ENCODE data around the gene PCK1.
"Not testable (repeated sequence)": the region's sequence is repeated elsewhere in the genome, so short reads cannot be mapped to it uniquely, and the experiment has no call there.

The PCK1 gene

DNA sequence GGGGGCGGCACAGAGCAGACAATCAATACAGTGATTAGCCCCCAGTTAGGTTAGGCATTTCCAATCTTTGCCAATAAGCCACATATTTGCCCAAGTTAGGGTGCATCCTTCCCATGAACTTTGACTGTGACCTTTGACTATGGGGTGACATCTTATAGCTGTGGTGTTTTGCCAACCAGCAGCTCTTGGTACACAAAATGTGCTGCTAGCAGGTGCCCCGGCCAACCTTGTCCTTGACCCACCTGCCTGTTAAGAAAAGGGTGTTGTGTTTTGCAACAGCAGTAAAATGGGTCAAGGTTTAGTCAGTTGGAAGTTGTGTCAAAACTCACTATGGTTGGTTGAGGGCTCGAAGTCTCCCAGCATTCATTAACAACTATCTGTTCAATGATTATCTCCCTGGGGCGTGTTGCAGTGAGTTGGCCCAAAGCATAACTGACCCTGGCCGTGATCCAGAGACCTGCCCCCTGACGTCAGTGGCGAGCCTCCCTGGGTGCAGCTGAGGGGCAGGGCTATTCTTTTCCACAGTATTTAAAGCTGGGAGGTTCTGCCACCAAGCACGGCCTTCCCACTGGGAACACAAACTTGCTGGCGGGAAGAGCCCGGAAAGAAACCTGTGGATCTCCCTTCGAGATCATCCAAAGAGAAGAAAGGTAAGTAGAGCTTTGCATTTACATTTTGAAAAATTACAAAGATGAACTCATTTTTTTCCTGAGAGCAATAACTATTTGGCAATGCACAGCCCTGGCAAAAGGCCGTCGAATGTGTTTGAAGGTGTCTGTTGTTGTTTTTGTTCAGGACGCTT is at the start of gene PCK1:
Gene PCK1 (plus strand): TSS at position 557 of the 802 bp plus-strand sequence. CDS start 302 bp downstream, outside the sequence.
- DNase-seq (ENCODE audit: low read depth), result no peak

GRCh38 chr20:57511709-57512108 is 49.2 kb upstream of the PCK1 start:
- not testable (repeated sequence) for DNase-seq (ENCODE audit: low read depth)

DNA sequence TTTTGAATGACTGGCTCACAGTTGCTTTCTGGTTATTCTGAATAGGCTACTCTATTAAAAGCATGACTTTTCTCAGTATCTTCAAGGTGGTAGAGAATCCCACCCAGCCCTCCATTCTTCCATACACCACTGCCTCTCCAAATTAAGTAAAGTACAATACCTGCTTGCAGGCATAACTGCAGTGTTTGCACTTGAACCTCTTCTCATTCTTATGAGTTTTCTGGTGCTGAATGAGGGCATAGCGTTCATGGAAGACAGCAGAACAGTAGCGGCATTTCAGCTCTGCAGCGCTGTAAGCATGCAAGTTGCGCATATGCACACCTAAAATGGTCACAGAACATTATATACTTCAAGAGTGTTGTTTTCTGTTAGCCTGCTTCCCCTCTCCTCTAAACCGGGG is 48.5 kb upstream of the PCK1 start:
- DNase-seq (ENCODE audit: low read depth), result no peak

DNA sequence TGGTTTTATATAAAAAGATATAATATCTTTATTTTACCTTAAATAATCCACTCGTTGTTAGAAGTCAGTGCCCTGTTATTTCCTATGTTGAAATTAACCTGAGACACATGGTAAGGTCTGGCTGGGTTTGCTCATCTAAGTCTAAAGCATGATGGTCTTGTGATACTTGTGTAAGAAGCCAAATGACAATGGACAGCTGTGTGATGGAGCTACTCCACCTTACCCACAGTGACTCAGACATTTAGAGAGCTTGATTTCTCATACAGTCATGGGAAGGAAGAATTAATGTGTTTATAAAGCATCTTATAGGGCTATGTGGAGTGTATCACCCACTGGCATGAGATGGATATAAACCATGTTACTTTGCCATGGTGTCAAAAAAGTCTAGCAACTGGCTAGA is 47.7 kb upstream of the PCK1 start:
- DNase-seq (ENCODE audit: low read depth), result no peak

DNA sequence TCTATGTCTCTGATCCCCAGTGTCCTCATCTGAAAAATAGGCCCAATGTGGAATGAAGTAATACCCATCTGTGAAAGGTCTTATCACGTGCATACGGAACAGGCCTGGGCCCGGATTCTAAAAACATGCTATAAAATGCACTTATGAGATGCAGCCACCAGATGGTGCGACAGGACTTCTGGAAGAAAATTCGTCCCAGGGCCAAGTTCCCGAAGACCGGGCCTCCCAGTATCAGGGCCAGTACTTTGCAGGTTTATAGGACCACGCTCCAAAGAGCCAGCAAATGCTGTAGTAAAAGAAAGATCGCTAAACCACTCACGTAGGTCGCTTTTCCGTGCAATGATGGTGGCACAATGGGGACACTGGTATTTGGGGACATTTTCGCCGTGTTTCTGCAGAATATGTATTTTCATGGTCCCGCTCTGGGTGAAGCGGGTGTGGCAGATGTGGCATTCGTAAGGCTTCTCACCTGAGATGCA is 46.6 kb upstream of the PCK1 start:
- DNase-seq (ENCODE audit: low read depth), result no peak

DNA sequence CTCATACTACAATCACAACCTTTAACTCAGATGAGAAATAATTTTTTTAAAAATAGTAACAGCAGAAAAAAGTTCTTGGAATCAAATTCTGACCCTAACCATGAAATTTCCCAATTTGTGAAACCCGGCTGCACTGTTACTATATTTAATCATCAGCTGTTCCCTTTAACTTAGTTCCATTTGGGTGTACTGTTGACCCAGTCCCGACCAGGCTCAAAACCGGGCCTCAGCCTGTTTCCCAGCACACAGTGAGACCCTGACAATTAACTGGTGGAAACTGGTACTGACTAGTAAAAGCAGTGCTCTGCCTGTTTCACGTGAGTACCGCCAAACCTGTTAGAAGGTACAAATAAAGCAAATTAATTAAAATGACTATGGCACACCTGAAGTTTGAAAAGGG is 43.0 kb upstream of the PCK1 start:
- no peak for DNase-seq (ENCODE audit: low read depth)

GRCh38 chr20:57522380-57523140 is 38.4 kb upstream of the PCK1 start:
- DNase-seq (ENCODE audit: low read depth), result no peak

DNA sequence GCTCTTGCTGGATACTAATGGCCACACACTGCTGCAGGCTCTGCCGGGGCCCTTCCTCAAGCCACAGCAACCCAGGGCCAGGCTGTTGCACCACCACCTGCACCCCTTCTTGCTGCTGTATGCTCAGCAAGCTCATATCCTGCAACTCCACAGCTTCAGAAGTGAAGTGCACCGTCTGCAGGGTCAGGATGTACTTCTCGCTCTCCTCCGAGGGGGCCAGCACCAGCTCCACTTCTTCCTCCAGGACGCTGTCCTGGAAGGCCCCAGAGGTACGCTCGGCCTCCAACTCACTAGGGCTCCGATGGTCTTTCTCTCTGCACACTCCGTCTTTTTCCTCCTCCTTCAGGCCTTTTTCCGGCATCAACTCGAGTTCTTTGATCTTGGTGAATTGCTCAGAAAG is 37.1 kb upstream of the PCK1 start:
- no peak for DNase-seq (ENCODE audit: low read depth)

DNA sequence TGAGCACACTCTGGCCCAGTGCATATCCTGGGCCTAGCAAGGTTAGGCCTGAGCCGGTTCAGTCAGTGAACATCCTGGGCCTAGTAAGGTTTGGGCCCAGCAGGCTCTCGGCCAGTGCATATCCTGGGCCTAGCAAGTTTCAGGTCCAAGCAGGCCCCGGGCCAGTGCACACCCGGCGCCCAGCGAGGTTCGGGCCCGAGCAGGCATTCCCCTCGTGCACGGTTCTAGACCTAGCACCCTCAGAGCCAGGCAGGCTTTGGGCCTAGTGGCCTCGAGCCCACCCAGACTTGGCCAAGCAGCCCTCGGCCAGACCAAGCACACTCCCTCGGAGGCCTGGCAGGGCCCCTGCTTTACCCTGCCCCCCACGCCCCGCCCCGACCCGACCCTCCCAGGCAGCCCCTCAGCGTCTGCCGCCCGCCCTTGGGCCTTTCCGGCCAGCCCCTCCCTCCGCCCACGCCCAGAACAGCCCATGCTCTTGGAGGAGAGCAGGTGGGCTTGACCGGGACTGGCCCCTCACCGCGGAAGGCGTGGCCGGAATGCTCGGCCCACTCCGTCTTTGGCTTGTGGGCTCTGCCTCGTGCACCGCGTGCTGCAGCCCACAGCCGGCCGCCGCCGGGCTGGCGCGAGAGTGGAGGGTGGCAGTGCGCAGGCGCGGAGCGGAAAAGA is 36.3 kb upstream of the PCK1 start, which contains the start of gene CTCFL:
Gene CTCFL (minus strand): TSS at position 630 of the 666 bp plus-strand sequence. CDS start 935 bp downstream, outside the sequence.
- no peak for DNase-seq (ENCODE audit: low read depth)

- no peak for DNase-seq (ENCODE audit: low read depth)
These were observed 35.4 kb upstream of the PCK1 start for GRCh38 chr20:57525328-57526086.

DNA sequence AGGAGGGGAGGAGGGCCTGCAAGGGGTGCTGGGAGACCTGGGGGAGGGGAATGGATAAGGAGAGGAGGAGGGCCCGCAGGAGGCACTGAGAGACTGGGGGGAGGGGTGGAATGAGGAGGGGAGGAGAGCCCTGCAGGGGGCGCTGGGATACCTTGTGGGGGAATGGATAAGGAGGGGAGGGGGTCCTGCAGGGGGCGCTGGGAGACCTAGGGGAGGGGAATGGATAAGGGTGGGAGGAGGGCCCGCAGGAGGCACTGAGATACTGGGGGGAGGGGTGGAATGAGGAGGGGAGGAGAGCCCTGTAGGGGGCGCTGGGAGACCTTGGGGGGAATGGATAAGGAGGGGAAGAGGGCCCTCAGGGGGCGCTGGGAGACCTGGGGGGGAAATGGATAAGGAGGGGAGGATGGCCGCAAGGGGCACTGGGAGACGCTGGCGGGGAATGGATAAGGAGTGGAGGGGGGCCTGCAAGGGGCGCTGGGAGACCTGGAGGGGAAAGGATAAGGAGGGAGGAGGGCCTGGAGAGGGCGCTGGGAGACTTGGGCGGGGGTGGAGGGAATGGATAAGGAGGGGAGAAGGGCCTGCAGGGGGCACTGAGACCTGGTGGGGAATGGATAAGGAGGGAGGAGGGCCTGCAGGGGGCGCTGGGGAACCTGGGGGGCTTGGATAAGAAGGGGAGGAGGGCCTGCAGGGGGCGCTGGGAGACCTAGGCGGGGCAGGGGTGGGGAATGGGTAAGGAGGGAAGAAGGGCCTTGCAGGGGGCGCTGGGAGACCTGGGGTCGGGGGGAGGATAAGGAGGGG is 34.6 kb upstream of the PCK1 start:
- DNase-seq (ENCODE audit: low read depth), result no peak

- DNase-seq (ENCODE audit: low read depth), result no peak
These were observed 33.9 kb upstream of the PCK1 start for GRCh38 chr20:57526885-57527460.

DNA sequence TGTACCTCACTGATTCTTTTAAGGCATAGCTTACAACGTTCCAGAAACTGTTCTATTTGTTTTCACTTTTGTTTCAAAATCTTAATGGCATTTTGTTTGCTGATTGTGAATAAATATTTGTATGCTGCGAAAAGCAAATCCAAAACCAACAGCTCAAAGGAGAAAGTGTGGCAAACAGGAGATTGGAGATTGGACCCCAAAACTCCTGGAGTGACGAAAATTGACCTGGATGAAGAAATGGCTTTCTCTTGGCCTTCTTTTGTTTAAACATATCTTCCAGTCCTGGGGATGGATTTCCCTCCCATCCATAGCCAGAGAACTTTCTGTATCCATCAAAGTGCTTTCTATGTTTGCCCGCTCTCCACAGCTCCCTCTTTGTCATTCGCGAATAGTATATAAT is 33.2 kb upstream of the PCK1 start:
- DNase-seq (ENCODE audit: low read depth), result no peak

GRCh38 chr20:57528148-57528547 is 32.8 kb upstream of the PCK1 start:
- no peak for DNase-seq (ENCODE audit: low read depth)

- DNase-seq (ENCODE audit: low read depth), result no peak
These were observed 31.7 kb upstream of the PCK1 start for GRCh38 chr20:57529160-57529585.

DNA sequence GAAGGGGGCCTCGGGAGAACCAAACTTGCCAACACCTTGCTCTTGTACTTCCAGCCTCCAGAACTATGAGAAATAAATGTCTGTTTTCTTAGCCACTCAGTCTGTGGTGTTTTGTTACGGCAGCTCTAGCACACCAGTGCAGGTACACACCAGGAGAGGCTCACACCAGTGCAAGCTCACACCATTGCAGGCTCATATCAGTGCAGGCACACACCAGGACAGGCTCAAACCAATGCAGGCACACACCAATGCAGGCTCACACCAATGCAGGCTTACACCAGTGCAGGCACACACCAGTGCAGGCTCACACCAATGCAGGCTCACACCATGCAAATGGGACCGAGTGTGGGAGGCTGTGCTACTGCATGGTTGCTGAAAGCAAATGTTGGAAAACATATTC is 31.1 kb upstream of the PCK1 start:
- DNase-seq (ENCODE audit: low read depth), result no peak

DNA sequence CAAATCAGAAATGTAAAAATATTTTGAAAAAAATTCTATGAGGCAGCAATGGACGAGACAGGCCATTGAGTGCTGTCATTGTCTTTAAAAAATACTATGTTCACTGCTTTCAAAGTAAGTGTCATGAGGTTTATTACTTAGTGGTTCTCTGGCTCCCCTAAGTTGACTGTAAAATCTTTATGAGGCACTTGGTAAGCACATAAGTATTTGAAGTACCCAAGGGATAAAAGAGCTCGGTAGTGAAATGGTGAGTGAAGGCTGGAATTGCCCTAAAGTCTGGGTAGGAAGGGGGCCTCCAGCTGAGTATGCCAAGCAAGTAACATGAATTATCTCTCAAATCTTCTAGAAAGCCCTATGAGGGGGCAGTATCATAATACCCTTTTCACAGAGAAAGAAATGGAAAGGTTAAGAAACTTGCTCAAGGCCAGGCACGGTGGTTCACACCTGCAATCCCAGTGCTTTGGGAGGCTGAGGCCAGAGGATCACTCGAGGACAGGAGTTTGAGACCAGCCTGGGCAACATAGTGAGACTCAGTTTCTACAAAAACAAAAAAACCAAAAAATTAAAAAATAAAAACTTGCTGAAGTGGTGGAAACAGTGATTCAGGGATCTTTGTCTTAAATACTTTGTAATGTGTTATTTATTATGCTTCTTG is 30.5 kb upstream of the PCK1 start:
- DNase-seq (ENCODE audit: low read depth), result no peak

GRCh38 chr20:57532104-57532503 is 28.8 kb upstream of the PCK1 start:
- no peak for DNase-seq (ENCODE audit: low read depth)

GRCh38 chr20:57535297-57535696 is 25.6 kb upstream of the PCK1 start:
- no peak for DNase-seq (ENCODE audit: low read depth)

- DNase-seq (ENCODE audit: low read depth), result no peak
These were observed 24.7 kb upstream of the PCK1 start for GRCh38 chr20:57536120-57536708.
